PFSK-1 (cell line): Measurements from ENCODE around the gene ATP6V1C2.

ENCODE experiments used
- FOXP2 ChIP-seq: optimal IDR thresholded peaks from 2 replicates; pipeline ENCODE3; 2011; ENCODE audit warnings: borderline replicate concordance, control low read depth, inconsistent platforms; ENCODE audit not compliant: insufficient read depth; ENCODE audit errors: extremely low read length, extremely low read depth
- POLR2AphosphoS5 ChIP-seq: IDR thresholded peaks from 2 replicates; pipeline ENCODE4 v1.6.1; 2012; ENCODE audit warnings: low read depth, mild to moderate bottlenecking, control low read depth, low read length, moderate library complexity
- SIN3A ChIP-seq: IDR thresholded peaks from 2 replicates; pipeline ENCODE4 v1.6.1; 2012; ENCODE audit warnings: mild to moderate bottlenecking, low read length, moderate library complexity, borderline replicate concordance; ENCODE audit not compliant: insufficient read depth
- TAF1 ChIP-seq: IDR thresholded peaks from 2 replicates; pipeline ENCODE4 v1.6.1; 2012; ENCODE audit warnings: low read length, control low read depth, borderline replicate concordance; ENCODE audit not compliant: insufficient read depth
- TF ChIP-seq, protein P1 (sequence below), 2 experiments: IDR thresholded peaks; 2 replicates each; pipeline versions ENCODE4 v1.6.1 to v1.8.0; 2011 to 2012; ENCODE audit warnings: low read depth in 2 of 2, low read length in 2 of 2, control low read depth in 1 of 2, inconsistent platforms in 1 of 2, mild to moderate bottlenecking in 1 of 2, moderate library complexity in 1 of 2; ENCODE audit not compliant: insufficient read depth in 1 of 2

ATP6V1C2 gene

DNA sequence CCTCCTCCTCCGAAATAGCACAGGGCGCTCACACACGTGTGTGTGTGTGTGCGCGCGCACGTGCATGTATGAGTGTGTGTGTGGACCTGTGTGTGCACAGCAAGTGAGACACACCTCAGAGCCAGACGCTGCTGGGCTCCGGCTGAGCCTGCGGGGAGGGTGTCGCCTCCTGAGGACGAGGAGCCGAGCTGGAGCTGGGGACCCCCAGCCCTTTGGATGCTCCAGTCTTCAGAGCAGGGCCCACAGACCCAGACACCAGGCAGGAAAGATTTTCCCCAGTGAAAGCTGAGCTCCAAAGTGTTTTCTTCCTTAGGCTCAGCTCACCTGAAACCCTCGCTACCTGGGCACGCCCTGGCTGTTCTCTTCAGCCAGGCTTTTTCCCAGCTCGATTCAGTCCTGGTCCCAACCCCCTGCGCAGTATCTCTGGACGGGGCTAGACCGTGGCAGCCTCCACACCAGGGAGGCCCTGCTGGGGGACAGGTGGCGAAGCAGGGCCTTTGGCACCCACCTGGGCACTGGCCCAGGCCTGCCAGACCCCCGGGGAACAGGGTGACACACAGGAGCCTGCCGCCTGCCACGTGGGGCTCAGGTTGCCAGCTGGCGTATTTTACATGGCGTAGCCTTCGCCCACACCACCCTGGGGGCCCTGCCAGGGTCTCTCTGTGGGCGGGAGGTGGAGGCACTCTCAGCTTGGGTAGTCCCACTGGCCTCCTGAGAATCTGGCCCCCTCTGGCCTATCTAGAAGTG is 55.0 kb downstream of the ATP6V1C2 start:
- no peak for TF ChIP-seq SIN3A
- TF ChIP-seq POLR2AphosphoS5: no peak

GRCh38 chr2:10777111-10777841 is 55.8 kb downstream of the ATP6V1C2 start:
- no peak for TF ChIP-seq POLR2AphosphoS5
- TF ChIP-seq, protein P1, sequence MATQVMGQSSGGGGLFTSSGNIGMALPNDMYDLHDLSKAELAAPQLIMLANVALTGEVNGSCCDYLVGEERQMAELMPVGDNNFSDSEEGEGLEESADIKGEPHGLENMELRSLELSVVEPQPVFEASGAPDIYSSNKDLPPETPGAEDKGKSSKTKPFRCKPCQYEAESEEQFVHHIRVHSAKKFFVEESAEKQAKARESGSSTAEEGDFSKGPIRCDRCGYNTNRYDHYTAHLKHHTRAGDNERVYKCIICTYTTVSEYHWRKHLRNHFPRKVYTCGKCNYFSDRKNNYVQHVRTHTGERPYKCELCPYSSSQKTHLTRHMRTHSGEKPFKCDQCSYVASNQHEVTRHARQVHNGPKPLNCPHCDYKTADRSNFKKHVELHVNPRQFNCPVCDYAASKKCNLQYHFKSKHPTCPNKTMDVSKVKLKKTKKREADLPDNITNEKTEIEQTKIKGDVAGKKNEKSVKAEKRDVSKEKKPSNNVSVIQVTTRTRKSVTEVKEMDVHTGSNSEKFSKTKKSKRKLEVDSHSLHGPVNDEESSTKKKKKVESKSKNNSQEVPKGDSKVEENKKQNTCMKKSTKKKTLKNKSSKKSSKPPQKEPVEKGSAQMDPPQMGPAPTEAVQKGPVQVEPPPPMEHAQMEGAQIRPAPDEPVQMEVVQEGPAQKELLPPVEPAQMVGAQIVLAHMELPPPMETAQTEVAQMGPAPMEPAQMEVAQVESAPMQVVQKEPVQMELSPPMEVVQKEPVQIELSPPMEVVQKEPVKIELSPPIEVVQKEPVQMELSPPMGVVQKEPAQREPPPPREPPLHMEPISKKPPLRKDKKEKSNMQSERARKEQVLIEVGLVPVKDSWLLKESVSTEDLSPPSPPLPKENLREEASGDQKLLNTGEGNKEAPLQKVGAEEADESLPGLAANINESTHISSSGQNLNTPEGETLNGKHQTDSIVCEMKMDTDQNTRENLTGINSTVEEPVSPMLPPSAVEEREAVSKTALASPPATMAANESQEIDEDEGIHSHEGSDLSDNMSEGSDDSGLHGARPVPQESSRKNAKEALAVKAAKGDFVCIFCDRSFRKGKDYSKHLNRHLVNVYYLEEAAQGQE (IDR thresholded peaks at IDR 0.05; ENCODE audit: insufficient read depth in 1 of 2, low read depth in 2 of 2, low read length in 2 of 2): no peak
- TF ChIP-seq SIN3A: no peak
- no peak for TF ChIP-seq TAF1
- TF ChIP-seq FOXP2: no peak

GRCh38 chr2:10777842-10778723 is 56.7 kb downstream of the ATP6V1C2 start:
- TF ChIP-seq SIN3A: no peak
- TF ChIP-seq, protein P1 (IDR thresholded peaks at IDR 0.05; ENCODE audit: insufficient read depth in 1 of 2, low read depth in 2 of 2, low read length in 2 of 2): no peak
- no peak for TF ChIP-seq FOXP2
- TF ChIP-seq POLR2AphosphoS5: no peak; the same call in 1 of the 2 replicates
- no peak for TF ChIP-seq TAF1

DNA sequence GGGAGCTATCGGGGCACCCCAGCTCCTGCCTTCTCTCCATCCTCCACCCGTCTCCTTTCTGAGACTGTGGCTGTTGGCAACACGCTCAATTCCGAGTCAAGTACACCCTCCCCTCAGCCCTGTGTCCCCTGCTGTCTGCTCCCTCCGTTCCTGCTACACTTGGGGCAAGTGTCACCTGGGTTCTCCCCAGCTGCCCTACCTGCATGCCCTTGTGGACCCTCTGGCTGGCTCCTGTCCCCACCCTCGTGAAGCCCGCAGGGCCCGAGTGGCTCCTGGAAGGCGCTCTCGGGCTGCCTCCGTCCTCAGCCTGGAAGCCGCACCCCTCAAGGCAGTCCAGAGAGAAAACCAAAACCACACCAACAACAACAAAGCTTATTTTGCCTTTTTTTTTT is 57.3 kb downstream of the ATP6V1C2 start:
- TF ChIP-seq TAF1 (no peak), POLR2AphosphoS5 (no peak), FOXP2 (no peak), SIN3A (no peak)
- TF ChIP-seq, protein P1 (IDR thresholded peaks at IDR 0.05; ENCODE audit: insufficient read depth in 1 of 2, low read depth in 2 of 2, low read length in 2 of 2): no peak

GRCh38 chr2:10779776-10780490 is 58.5 kb downstream of the ATP6V1C2 start:
- TF ChIP-seq POLR2AphosphoS5: no peak
- no peak for TF ChIP-seq SIN3A
- TF ChIP-seq TAF1: no peak
- TF ChIP-seq, protein P1 (IDR thresholded peaks at IDR 0.05; ENCODE audit: insufficient read depth in 1 of 2, low read depth in 2 of 2, low read length in 2 of 2): no peak
- TF ChIP-seq FOXP2: no peak
